ENCODE results near the gene HHEX.
A peak's percentile ranks its signal among the peaks of the same experiment; 100 is the strongest.

HHEX gene

GRCh38 chr10:92695679-92696605, 6.2 kb downstream of the HHEX start:
- no peak for DNase-seq

- no peak for DNase-seq
Measured at GRCh38 chr10:92696606-92697383, 7.0 kb downstream of the HHEX start.

GRCh38 chr10:92697663-92698511, 8.1 kb downstream of the HHEX start:
- DNase-seq, result no peak

- no peak for DNase-seq
Measured at GRCh38 chr10:92699193-92699517, 9.4 kb downstream of the HHEX start.

GRCh38 chr10:92699518-92700381, 10.0 kb downstream of the HHEX start:
- DNase-seq, result no peak

- DNase-seq, result no peak
Measured at GRCh38 chr10:92702301-92702916, 12.7 kb downstream of the HHEX start.

- peak; percentile 9 for DNase-seq
Measured at GRCh38 chr10:92712016-92712889, 22.5 kb downstream of the HHEX start.

- DNase-seq, result no peak
Measured at GRCh38 chr10:92714152-92714845, 24.5 kb downstream of the HHEX start.

- no peak for DNase-seq
Measured at GRCh38 chr10:92714872-92715271, 25.1 kb downstream of the HHEX start.

GRCh38 chr10:92719991-92720830, 30.5 kb downstream of the HHEX start:
- DNase-seq, result no peak

- DNase-seq, result no peak
Measured at GRCh38 chr10:92720831-92721165, 31.0 kb downstream of the HHEX start.

GRCh38 chr10:92722349-92722748, 32.6 kb downstream of the HHEX start:
- DNase-seq, result no peak

- no peak for DNase-seq
Measured at GRCh38 chr10:92727141-92727540, 37.4 kb downstream of the HHEX start.

GRCh38 chr10:92727550-92727949, 37.8 kb downstream of the HHEX start:
- DNase-seq, result no peak

- DNase-seq, result no peak
Measured at GRCh38 chr10:92729886-92730285, 40.1 kb downstream of the HHEX start.

- DNase-seq, result no peak
Measured at GRCh38 chr10:92732958-92733357, 43.2 kb downstream of the HHEX start.

GRCh38 chr10:92734301-92734700, 44.5 kb downstream of the HHEX start:
- DNase-seq, result no peak

GRCh38 chr10:92735938-92736337, 46.2 kb downstream of the HHEX start:
- no peak for DNase-seq

- no peak for DNase-seq
Measured at GRCh38 chr10:92737484-92737883, 47.7 kb downstream of the HHEX start.
